Smooth muscle cell of trachea (primary cell): ENCODE results near the gene ZNF215. TPM values are rescaled to one million over a fixed set of nuclear protein-coding genes. Genes with fewer than 3 reads are reported as not detected.

ENCODE experiments used
- total RNA-seq: library from RNA; depleted of rRNA; stranded (reverse); fragments of >200 nt; gene quantifications from 2 replicates; pipeline ENCODE4 v1.2.1, GENCODE V29; 2014

ZNF215 gene
- total RNA-seq, result 2.3 and 6.5 TPM in 2 replicates

GRCh38 chr11:6926208-6927029 lies at the start of gene ZNF215:
ZNF215 (plus strand) TSS chr11:6926426; CDS start chr11:6932273, 5,847 bp downstream.

GRCh38 chr11:6892400-6892799 lies 33.8 kb upstream of the ZNF215 start, which contains the start of gene OR2D2:
OR2D2 (minus strand) TSS chr11:6892500; CDS start chr11:6892500, 0 bp downstream.

GRCh38 chr11:6920702-6921101 lies 5.5 kb upstream of the ZNF215 start, which contains the start of gene OR2D3:
OR2D3 (plus strand) TSS chr11:6921002; CDS start chr11:6921002, 0 bp downstream.

Other genes starting within 250 kb of the ZNF215 start
- gene MRPL17, start 243.1 kb upstream of the ZNF215 start, total RNA-seq, result 32.3 and 48.6 TPM in 2 replicates
- 0.15 and 0.33 TPM in 2 replicates for gene OR2AG2, start 154.4 kb upstream of the ZNF215 start, total RNA-seq
- gene OR2AG1, start 143.4 kb upstream of the ZNF215 start, total RNA-seq, result not detected in 2 replicates
- gene OR6A2, start 126.7 kb upstream of the ZNF215 start, total RNA-seq, result 0.17 and 0.73 TPM in 2 replicates
- gene OR10A5, start 80.7 kb upstream of the ZNF215 start, total RNA-seq, result not detected in 2 replicates
- gene OR10A2, start 63.4 kb upstream of the ZNF215 start, total RNA-seq, result not detected in 2 replicates
- not detected in 2 replicates for gene OR10A4, start 49.8 kb upstream of the ZNF215 start, total RNA-seq
- 0.29 and 0.50 TPM in 2 replicates for gene OR2D2, start 33.9 kb upstream of the ZNF215 start, total RNA-seq
- not detected in 2 replicates for gene OR2D3, start 5.4 kb upstream of the ZNF215 start, total RNA-seq
- 5.1 and 9.9 TPM in 2 replicates for gene ZNF214, start 93.9 kb downstream of the ZNF215 start, total RNA-seq
- 0.17 and 0.29 TPM in 2 replicates for gene NLRP14, start 94.1 kb downstream of the ZNF215 start, total RNA-seq
- not detected in 2 replicates for gene RBMXL2, start 162.6 kb downstream of the ZNF215 start, total RNA-seq